Measurements from ENCODE around the gene NT5DC1.

The NT5DC1 gene

GRCh38 chr6:116136933-116137340 is 36.3 kb downstream of the NT5DC1 start:
- DNase-seq (ENCODE audit: low read depth, low spot score) = no peak

- DNase-seq (ENCODE audit: low read depth, low spot score) = no peak
These were observed 39.3 kb downstream of the NT5DC1 start for GRCh38 chr6:116139917-116140316.

- no peak for DNase-seq (ENCODE audit: low read depth, low spot score)
These were observed 44.0 kb downstream of the NT5DC1 start for GRCh38 chr6:116144605-116145004.

- DNase-seq (ENCODE audit: low read depth, low spot score) = no peak
These were observed 45.4 kb downstream of the NT5DC1 start for GRCh38 chr6:116145803-116146675.

- DNase-seq (ENCODE audit: low read depth, low spot score) = no peak
These were observed 52.0 kb downstream of the NT5DC1 start for GRCh38 chr6:116152620-116153019.

- no peak for DNase-seq (ENCODE audit: low read depth, low spot score)
These were observed 54.2 kb downstream of the NT5DC1 start for GRCh38 chr6:116154887-116155286.

- no peak for DNase-seq (ENCODE audit: low read depth, low spot score)
These were observed 56.0 kb downstream of the NT5DC1 start for GRCh38 chr6:116156405-116157326.

GRCh38 chr6:116157391-116157790 is 56.7 kb downstream of the NT5DC1 start:
- no peak for DNase-seq (ENCODE audit: low read depth, low spot score)

GRCh38 chr6:116158641-116159040 is 58.0 kb downstream of the NT5DC1 start:
- no peak for DNase-seq (ENCODE audit: low read depth, low spot score)

GRCh38 chr6:116159782-116160524 is 59.3 kb downstream of the NT5DC1 start:
- no peak for DNase-seq (ENCODE audit: low read depth, low spot score)

- no peak for DNase-seq (ENCODE audit: low read depth, low spot score)
These were observed 64.9 kb downstream of the NT5DC1 start for GRCh38 chr6:116165596-116165995.

GRCh38 chr6:116166369-116166768 is 65.7 kb downstream of the NT5DC1 start:
- no peak for DNase-seq (ENCODE audit: low read depth, low spot score)

- DNase-seq (ENCODE audit: low read depth, low spot score) = no peak
These were observed 67.5 kb downstream of the NT5DC1 start for GRCh38 chr6:116168148-116168547.

GRCh38 chr6:116169880-116170279 is 69.2 kb downstream of the NT5DC1 start:
- DNase-seq (ENCODE audit: low read depth, low spot score) = no peak

GRCh38 chr6:116170358-116171057 is 69.9 kb downstream of the NT5DC1 start:
- DNase-seq (ENCODE audit: low read depth, low spot score) = no peak

GRCh38 chr6:116173928-116174327 is 73.3 kb downstream of the NT5DC1 start:
- no peak for DNase-seq (ENCODE audit: low read depth, low spot score)

GRCh38 chr6:116175344-116175743 is 74.7 kb downstream of the NT5DC1 start:
- no peak for DNase-seq (ENCODE audit: low read depth, low spot score)

GRCh38 chr6:116176596-116176995 is 75.9 kb downstream of the NT5DC1 start:
- DNase-seq (ENCODE audit: low read depth, low spot score) = no peak

- DNase-seq (ENCODE audit: low read depth, low spot score) = no peak
These were observed 79.7 kb downstream of the NT5DC1 start for GRCh38 chr6:116180375-116180774.

GRCh38 chr6:116189472-116189871 is 88.8 kb downstream of the NT5DC1 start:
- no peak for DNase-seq (ENCODE audit: low read depth, low spot score)

- DNase-seq (ENCODE audit: low read depth, low spot score) = no peak
These were observed 89.9 kb downstream of the NT5DC1 start for GRCh38 chr6:116190550-116190949.

Measured in iPS DF 19.7 (cell line).